Measurements from ENCODE around the gene ANKRD29.

DNA sequence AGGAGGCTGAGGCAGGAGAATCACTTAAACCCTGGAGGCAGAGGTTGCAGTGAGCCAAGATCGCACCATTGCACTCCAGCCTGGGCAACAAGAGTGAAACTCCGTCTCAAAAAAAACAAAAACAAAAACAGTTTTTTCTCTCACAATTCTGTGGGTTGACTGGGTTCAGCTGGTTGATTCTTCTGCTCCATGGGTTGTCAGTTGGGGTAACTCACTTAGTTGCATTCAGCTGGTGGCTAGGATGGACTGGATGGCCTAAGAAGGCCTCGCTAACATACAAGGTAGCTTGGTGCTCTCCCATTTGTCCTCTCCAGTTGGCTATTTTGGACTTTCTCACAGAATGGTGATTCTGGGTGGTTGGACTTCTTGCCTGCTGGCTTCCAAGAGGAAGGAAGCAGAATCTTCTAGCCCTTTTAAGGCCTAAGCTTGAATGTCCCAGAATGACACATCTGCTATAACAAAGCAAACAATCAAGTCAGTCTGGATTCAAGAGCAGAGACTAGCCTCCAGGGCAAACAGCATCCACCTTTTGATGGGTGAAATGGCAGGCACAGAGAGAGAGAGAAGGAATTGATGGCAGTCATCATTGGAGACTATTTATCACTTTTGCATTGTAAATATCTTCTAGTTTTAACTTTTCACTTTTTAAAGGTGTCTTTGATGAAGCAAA lies 44.4 kb upstream of the ANKRD29 start:
- TF ChIP-seq EP300 (IDR thresholded peaks at IDR 0.05): no peak
- no peak for TF ChIP-seq POLR2A (IDR thresholded peaks at IDR 0.05)
- TF ChIP-seq, protein P1, sequence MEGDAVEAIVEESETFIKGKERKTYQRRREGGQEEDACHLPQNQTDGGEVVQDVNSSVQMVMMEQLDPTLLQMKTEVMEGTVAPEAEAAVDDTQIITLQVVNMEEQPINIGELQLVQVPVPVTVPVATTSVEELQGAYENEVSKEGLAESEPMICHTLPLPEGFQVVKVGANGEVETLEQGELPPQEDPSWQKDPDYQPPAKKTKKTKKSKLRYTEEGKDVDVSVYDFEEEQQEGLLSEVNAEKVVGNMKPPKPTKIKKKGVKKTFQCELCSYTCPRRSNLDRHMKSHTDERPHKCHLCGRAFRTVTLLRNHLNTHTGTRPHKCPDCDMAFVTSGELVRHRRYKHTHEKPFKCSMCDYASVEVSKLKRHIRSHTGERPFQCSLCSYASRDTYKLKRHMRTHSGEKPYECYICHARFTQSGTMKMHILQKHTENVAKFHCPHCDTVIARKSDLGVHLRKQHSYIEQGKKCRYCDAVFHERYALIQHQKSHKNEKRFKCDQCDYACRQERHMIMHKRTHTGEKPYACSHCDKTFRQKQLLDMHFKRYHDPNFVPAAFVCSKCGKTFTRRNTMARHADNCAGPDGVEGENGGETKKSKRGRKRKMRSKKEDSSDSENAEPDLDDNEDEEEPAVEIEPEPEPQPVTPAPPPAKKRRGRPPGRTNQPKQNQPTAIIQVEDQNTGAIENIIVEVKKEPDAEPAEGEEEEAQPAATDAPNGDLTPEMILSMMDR (IDR thresholded peaks at IDR 0.05): no peak
